GM23338 (cell line): ENCODE measurements around the gene LIN54. TPM values are rescaled to one million over a fixed set of nuclear protein-coding genes. Genes with fewer than 3 reads are reported as not detected.

Source experiments
- ATAC-seq: fragments of 200-7000 bp; cut with Tn5 transposase; 3 replicates; pipeline ENCODE4 v1.9.1; 2020
- DNase-seq: peaks from one replicate; pipeline ENCODE4 v3.0.0-alpha.2; 2015; ENCODE audit warnings: low spot score
- H2AFZ ChIP-seq: fragments of 200-600 bp; sonication (generic); 2 replicates; pipeline ENCODE4 v1.8.0; 2016; ENCODE audit warnings: antibody characterized with exemption, mild to moderate bottlenecking, moderate library complexity
- H3F3A ChIP-seq: fragments of 200-600 bp; sonication (generic); replicated peaks from 2 replicates; pipeline ENCODE4 v1.8.0; 2017; ENCODE audit warnings: antibody characterized with exemption, mixed run types, low read depth
- H3K27ac ChIP-seq: fragments of 200-600 bp; sonication (generic); 2 replicates; pipeline ENCODE4 v1.6.1; 2016; ENCODE audit warnings: low read depth
- H3K27me3 ChIP-seq: fragments of 200-600 bp; sonication (generic); 2 replicates; pipeline ENCODE4 v1.8.0; 2016; ENCODE audit warnings: mild to moderate bottlenecking, mixed run types, moderate library complexity; ENCODE audit not compliant: insufficient read depth
- H3K36me3 ChIP-seq: fragments of 200-600 bp; sonication (generic); 2 replicates; pipeline ENCODE4 v1.8.0; 2016; ENCODE audit warnings: mild to moderate bottlenecking; ENCODE audit not compliant: insufficient read depth
- H3K4me1 ChIP-seq: fragments of 200-600 bp; sonication (generic); 2 replicates; pipeline ENCODE4 v1.8.0; 2016; ENCODE audit warnings: mild to moderate bottlenecking, moderate library complexity; ENCODE audit not compliant: insufficient read depth
- H3K4me2 ChIP-seq: fragments of 200-600 bp; sonication (generic); 2 replicates; pipeline ENCODE4 v1.7.1; 2017; ENCODE audit warnings: mixed run types
- H3K4me3 ChIP-seq: fragments of 200-600 bp; sonication (generic); 2 replicates; pipeline ENCODE4 v1.6.1; 2016; ENCODE audit warnings: mixed run types
- H3K79me2 ChIP-seq: fragments of 200-600 bp; sonication (generic); replicated peaks from 2 replicates; pipeline ENCODE4 v1.8.0; 2017; ENCODE audit warnings: mild to moderate bottlenecking; ENCODE audit not compliant: insufficient read depth
- H3K9me2 ChIP-seq: fragments of 200-600 bp; sonication (generic); 2 replicates; pipeline ENCODE4 v1.8.0; 2017; ENCODE audit not compliant: insufficient read depth
- H4K20me1 ChIP-seq: fragments of 200-600 bp; sonication (generic); replicated peaks from 2 replicates; pipeline ENCODE4 v1.8.0; 2017; ENCODE audit warnings: mild to moderate bottlenecking; ENCODE audit not compliant: insufficient read depth
- H3K27ac Mint-ChIP-seq: 2 replicates; pipeline ENCODE4 v1.8.0; 2020; ENCODE audit warnings: inconsistent platforms, mild to moderate bottlenecking, moderate library complexity, mixed read lengths
- H3K27me3 Mint-ChIP-seq: 3 replicates; pipeline ENCODE4 v1.8.0; 2022; ENCODE audit warnings: low read depth, mild to moderate bottlenecking, moderate library complexity, mixed read lengths, inconsistent platforms; ENCODE audit not compliant: insufficient read depth, poor library complexity
- H3K36me3 Mint-ChIP-seq: 3 replicates; pipeline ENCODE4 v1.8.0; 2021; ENCODE audit warnings: low read depth, mild to moderate bottlenecking, inconsistent platforms, moderate library complexity, mixed read lengths
- H3K4me1 Mint-ChIP-seq: 3 replicates; pipeline ENCODE4 v1.8.0; 2020; ENCODE audit warnings: mild to moderate bottlenecking, inconsistent platforms, mixed read lengths
- H3K4me3 Mint-ChIP-seq: 3 replicates; pipeline ENCODE4 v1.8.0; 2021; ENCODE audit warnings: moderate library complexity, mild to moderate bottlenecking, inconsistent platforms, mixed read lengths
- H3K9me3 Mint-ChIP-seq: 3 replicates; pipeline ENCODE4 v1.8.0; 2020; ENCODE audit warnings: moderate library complexity, mild to moderate bottlenecking, inconsistent platforms, mixed read lengths
- CTCF ChIP-seq, 2 experiments: fragments of 200-600 bp in 1 of 2; sonication (generic) in 1 of 2; conservative IDR thresholded peaks; 2 replicates each; pipeline versions ENCODE4 v1.5.1 to v1.6.1; 2016 to 2017; ENCODE audit warnings: antibody characterized with exemption in 2 of 2, low read depth in 2 of 2, mild to moderate bottlenecking in 2 of 2, moderate library complexity in 1 of 2
- ETS1 ChIP-seq: IDR thresholded peaks from 2 replicates; pipeline ENCODE4 v1.6.1; 2016; ENCODE audit warnings: antibody characterized with exemption
- EZH2 ChIP-seq: fragments of 200-600 bp; sonication (generic); IDR thresholded peaks from one replicate; pipeline ENCODE4 v1.8.0; 2017; ENCODE audit warnings: antibody characterized with exemption, mild to moderate bottlenecking, low read depth; ENCODE audit not compliant: unreplicated experiment
- EZH2phosphoT487 ChIP-seq: fragments of 200-600 bp; sonication (generic); IDR thresholded peaks from one replicate; pipeline ENCODE4 v1.8.1; 2018; ENCODE audit warnings: antibody characterized with exemption; ENCODE audit not compliant: unreplicated experiment
- JUNB ChIP-seq: IDR thresholded peaks from one replicate; pipeline ENCODE4 v1.6.1; 2016; ENCODE audit warnings: antibody characterized with exemption; ENCODE audit not compliant: unreplicated experiment
- NANOG ChIP-seq: IDR thresholded peaks from 2 replicates; pipeline ENCODE4 v1.6.1; 2016; ENCODE audit warnings: antibody characterized with exemption, borderline replicate concordance
- STAT1 ChIP-seq: IDR thresholded peaks from one replicate; pipeline ENCODE4 v1.6.1; 2016; ENCODE audit warnings: antibody characterized with exemption; ENCODE audit not compliant: unreplicated experiment
- ZNF114 ChIP-seq: fragments of 250-450 bp; sonication (Bioruptor Pico); IDR thresholded peaks from 2 replicates; pipeline ENCODE4 v1.5.0; 2020; ENCODE audit warnings: mild to moderate bottlenecking, moderate library complexity
- ZNF462 ChIP-seq: fragments of 250-450 bp; sonication (Bioruptor Pico); IDR thresholded peaks from 2 replicates; pipeline ENCODE4 v1.5.0; 2020; ENCODE audit warnings: mild to moderate bottlenecking, moderate library complexity
- polyA plus RNA-seq: library from polyadenylated mRNA; unstranded; fragments of >200 nt; fragmentation: Nextera tagmentation; extraction: Ambion mirVana; gene quantifications from 2 replicates; pipeline ENCODE4 v1.2.1, GENCODE V29; 2016
- total RNA-seq: library from RNA; depleted of rRNA; stranded (reverse); fragments of >200 nt; shearing (Covaris generic); gene quantifications from 2 replicates; pipeline ENCODE4 v1.2.3, GENCODE V29; 2014
- TF ChIP-seq, protein P1 (sequence below): IDR thresholded peaks from one replicate; pipeline ENCODE4 v1.6.1; 2018; ENCODE audit warnings: antibody characterized with exemption; ENCODE audit not compliant: unreplicated experiment

LIN54 gene
- total and polyA plus RNA-seq, 2 experiments from 2014 or later = 4.0 to 11.2 TPM

DNA sequence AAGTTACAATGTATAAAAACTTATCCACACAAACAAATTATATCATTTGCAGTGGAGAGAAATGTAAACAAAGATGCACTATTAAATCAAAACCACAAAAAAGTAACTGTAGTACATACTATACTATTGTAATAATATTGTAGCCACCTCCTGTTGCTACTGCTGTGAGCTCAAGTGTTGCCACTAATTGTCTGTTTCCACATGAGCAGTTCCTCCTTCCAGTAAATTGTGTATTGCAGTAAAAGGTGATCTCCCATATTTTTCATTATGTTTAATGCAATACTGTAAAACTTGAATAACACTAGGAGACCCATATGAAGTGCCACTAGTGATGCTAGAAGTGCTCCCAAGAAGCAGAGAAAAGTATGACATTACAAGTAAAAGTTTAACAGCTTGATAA lies 11.7 kb downstream of the LIN54 start:
- no peak overlapping the region for H3K27ac Mint-ChIP-seq
- no peak overlapping the region for H3K4me3 Mint-ChIP-seq
- H3K4me1 ChIP-seq = no peaks in the 10 kb centered on the region
- no peaks in the 10 kb centered on the region for H3K27me3 ChIP-seq
- no peak for ATAC-seq
- H3K4me2 ChIP-seq = no peak overlapping the region
- no peaks in the 10 kb centered on the region for H3K9me2 ChIP-seq
- no peak for DNase-seq
- no peaks in the 10 kb centered on the region for H3K36me3 Mint-ChIP-seq
- no peak for TF ChIP-seq EZH2
- no peak overlapping the region for H2AFZ ChIP-seq
- H3K27me3 Mint-ChIP-seq = no peaks in the 10 kb centered on the region
- H3F3A ChIP-seq = no peaks in the 10 kb centered on the region
- H3K4me3 ChIP-seq = no peak overlapping the region
- peaks cover 13% of the 10 kb centered on the region for H3K79me2 ChIP-seq
- H3K27ac ChIP-seq = no peak overlapping the region
- H4K20me1 ChIP-seq = no peaks in the 10 kb centered on the region
- H3K9me3 Mint-ChIP-seq = no peaks in the 10 kb centered on the region
- no peaks in the 10 kb centered on the region for H3K36me3 ChIP-seq
- no peaks in the 10 kb centered on the region for H3K4me1 Mint-ChIP-seq

- Histone ChIP-seq H3K36me3 (no peaks in the 10 kb centered on the region), H3K4me1 (no peaks in the 10 kb centered on the region), H3K27me3 (no peaks in the 10 kb centered on the region), H3K79me2 (peaks cover 3% of the 10 kb centered on the region), H4K20me1 (no peaks in the 10 kb centered on the region), H2AFZ (no peak overlapping the region), H3F3A (no peaks in the 10 kb centered on the region), H3K9me2 (no peaks in the 10 kb centered on the region), H3K4me2 (no peak overlapping the region), H3K27ac (no peak overlapping the region), H3K4me3 (no peak overlapping the region)
- no peak for DNase-seq
- H3K27me3 Mint-ChIP-seq = peaks cover 2% of the 10 kb centered on the region
- no peak for ATAC-seq
- H3K4me1 Mint-ChIP-seq = no peaks in the 10 kb centered on the region
- TF ChIP-seq EZH2 = no peak
- no peak for TF ChIP-seq ZNF462 (CRISPR knock-in tag)
- no peak for TF ChIP-seq ZNF114 (CRISPR knock-in tag)
- no peak for TF ChIP-seq JUNB
- TF ChIP-seq NANOG = no peak
- TF ChIP-seq STAT1 = no peak
- TF ChIP-seq, protein P1, sequence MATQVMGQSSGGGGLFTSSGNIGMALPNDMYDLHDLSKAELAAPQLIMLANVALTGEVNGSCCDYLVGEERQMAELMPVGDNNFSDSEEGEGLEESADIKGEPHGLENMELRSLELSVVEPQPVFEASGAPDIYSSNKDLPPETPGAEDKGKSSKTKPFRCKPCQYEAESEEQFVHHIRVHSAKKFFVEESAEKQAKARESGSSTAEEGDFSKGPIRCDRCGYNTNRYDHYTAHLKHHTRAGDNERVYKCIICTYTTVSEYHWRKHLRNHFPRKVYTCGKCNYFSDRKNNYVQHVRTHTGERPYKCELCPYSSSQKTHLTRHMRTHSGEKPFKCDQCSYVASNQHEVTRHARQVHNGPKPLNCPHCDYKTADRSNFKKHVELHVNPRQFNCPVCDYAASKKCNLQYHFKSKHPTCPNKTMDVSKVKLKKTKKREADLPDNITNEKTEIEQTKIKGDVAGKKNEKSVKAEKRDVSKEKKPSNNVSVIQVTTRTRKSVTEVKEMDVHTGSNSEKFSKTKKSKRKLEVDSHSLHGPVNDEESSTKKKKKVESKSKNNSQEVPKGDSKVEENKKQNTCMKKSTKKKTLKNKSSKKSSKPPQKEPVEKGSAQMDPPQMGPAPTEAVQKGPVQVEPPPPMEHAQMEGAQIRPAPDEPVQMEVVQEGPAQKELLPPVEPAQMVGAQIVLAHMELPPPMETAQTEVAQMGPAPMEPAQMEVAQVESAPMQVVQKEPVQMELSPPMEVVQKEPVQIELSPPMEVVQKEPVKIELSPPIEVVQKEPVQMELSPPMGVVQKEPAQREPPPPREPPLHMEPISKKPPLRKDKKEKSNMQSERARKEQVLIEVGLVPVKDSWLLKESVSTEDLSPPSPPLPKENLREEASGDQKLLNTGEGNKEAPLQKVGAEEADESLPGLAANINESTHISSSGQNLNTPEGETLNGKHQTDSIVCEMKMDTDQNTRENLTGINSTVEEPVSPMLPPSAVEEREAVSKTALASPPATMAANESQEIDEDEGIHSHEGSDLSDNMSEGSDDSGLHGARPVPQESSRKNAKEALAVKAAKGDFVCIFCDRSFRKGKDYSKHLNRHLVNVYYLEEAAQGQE = no peak
- no peak for TF ChIP-seq ETS1
- TF ChIP-seq CTCF (conservative IDR thresholded peaks at IDR 0.05; ENCODE audit: low read depth in 2 of 2) = no peak
- TF ChIP-seq EZH2phosphoT487 = no peak
- no peak overlapping the region for H3K27ac Mint-ChIP-seq
- H3K9me3 Mint-ChIP-seq = no peaks in the 10 kb centered on the region
- no peak overlapping the region for H3K4me3 Mint-ChIP-seq
- no peaks in the 10 kb centered on the region for H3K36me3 Mint-ChIP-seq
Observed at GRCh38 chr4:82994834-82995233, 15.8 kb downstream of the LIN54 start.
